ENCODE measurements around the gene TMEM38B. TPM values are rescaled to one million over a fixed set of nuclear protein-coding genes. Genes with fewer than 3 reads are reported as not detected.

TMEM38B gene
- total and polyA plus RNA-seq, 2 of the 8 experiments (the other 6 are each of a cell fraction or from before 2014, with no cell fraction given) = 10.6 to 12.4 TPM

DNA sequence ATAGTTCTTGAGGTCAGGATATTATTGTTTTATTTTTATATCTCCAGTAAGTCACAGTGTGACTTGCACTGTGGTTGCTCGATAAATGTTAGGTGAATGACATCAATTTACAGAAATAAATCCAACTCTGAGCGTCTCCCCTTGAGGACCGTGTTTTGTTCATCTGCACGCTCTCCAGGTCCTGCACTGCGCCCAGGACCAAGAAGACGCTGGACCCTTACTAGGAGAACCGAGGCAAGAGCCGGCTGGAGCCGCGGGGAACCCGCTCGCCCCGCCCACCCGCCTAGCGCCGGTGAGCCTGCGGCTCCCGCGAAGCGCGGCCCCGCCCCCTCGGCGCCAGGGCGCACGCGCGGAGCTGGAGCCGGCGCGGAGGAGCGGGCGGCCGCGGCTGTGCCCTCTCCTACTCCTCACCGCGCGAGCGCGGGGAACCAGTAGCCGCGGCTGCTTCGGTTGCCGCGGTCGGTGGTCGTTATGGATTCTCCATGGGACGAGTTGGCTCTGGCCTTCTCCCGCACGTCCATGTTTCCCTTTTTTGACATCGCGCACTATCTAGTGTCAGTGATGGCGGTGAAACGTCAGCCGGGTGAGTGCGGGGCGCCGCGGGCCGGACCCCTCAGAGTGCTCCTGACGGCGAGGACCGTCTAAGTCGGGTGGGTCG lies at the start of gene TMEM38B (continued):
- TF ChIP-seq, protein P1, sequence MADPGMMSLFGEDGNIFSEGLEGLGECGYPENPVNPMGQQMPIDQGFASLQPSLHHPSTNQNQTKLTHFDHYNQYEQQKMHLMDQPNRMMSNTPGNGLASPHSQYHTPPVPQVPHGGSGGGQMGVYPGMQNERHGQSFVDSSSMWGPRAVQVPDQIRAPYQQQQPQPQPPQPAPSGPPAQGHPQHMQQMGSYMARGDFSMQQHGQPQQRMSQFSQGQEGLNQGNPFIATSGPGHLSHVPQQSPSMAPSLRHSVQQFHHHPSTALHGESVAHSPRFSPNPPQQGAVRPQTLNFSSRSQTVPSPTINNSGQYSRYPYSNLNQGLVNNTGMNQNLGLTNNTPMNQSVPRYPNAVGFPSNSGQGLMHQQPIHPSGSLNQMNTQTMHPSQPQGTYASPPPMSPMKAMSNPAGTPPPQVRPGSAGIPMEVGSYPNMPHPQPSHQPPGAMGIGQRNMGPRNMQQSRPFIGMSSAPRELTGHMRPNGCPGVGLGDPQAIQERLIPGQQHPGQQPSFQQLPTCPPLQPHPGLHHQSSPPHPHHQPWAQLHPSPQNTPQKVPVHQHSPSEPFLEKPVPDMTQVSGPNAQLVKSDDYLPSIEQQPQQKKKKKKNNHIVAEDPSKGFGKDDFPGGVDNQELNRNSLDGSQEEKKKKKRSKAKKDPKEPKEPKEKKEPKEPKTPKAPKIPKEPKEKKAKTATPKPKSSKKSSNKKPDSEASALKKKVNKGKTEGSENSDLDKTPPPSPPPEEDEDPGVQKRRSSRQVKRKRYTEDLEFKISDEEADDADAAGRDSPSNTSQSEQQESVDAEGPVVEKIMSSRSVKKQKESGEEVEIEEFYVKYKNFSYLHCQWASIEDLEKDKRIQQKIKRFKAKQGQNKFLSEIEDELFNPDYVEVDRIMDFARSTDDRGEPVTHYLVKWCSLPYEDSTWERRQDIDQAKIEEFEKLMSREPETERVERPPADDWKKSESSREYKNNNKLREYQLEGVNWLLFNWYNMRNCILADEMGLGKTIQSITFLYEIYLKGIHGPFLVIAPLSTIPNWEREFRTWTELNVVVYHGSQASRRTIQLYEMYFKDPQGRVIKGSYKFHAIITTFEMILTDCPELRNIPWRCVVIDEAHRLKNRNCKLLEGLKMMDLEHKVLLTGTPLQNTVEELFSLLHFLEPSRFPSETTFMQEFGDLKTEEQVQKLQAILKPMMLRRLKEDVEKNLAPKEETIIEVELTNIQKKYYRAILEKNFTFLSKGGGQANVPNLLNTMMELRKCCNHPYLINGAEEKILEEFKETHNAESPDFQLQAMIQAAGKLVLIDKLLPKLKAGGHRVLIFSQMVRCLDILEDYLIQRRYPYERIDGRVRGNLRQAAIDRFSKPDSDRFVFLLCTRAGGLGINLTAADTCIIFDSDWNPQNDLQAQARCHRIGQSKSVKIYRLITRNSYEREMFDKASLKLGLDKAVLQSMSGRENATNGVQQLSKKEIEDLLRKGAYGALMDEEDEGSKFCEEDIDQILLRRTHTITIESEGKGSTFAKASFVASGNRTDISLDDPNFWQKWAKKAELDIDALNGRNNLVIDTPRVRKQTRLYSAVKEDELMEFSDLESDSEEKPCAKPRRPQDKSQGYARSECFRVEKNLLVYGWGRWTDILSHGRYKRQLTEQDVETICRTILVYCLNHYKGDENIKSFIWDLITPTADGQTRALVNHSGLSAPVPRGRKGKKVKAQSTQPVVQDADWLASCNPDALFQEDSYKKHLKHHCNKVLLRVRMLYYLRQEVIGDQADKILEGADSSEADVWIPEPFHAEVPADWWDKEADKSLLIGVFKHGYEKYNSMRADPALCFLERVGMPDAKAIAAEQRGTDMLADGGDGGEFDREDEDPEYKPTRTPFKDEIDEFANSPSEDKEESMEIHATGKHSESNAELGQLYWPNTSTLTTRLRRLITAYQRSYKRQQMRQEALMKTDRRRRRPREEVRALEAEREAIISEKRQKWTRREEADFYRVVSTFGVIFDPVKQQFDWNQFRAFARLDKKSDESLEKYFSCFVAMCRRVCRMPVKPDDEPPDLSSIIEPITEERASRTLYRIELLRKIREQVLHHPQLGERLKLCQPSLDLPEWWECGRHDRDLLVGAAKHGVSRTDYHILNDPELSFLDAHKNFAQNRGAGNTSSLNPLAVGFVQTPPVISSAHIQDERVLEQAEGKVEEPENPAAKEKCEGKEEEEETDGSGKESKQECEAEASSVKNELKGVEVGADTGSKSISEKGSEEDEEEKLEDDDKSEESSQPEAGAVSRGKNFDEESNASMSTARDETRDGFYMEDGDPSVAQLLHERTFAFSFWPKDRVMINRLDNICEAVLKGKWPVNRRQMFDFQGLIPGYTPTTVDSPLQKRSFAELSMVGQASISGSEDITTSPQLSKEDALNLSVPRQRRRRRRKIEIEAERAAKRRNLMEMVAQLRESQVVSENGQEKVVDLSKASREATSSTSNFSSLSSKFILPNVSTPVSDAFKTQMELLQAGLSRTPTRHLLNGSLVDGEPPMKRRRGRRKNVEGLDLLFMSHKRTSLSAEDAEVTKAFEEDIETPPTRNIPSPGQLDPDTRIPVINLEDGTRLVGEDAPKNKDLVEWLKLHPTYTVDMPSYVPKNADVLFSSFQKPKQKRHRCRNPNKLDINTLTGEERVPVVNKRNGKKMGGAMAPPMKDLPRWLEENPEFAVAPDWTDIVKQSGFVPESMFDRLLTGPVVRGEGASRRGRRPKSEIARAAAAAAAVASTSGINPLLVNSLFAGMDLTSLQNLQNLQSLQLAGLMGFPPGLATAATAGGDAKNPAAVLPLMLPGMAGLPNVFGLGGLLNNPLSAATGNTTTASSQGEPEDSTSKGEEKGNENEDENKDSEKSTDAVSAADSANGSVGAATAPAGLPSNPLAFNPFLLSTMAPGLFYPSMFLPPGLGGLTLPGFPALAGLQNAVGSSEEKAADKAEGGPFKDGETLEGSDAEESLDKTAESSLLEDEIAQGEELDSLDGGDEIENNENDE (IDR thresholded peaks at IDR 0.05; ENCODE audit: insufficient replicate concordance, low read length) = no peak
- TF ChIP-seq GABPA (IDR thresholded peaks at IDR 0.05; ENCODE audit: borderline replicate concordance, insufficient read depth, low read length) (no peak), POLR2AphosphoS5 (IDR thresholded peaks at IDR 0.05; ENCODE audit: low read depth, low read length) (peak; percentile 48; the same call in 1 of the 2 replicates), RAD21 (IDR thresholded peaks at IDR 0.05 in 1 of 2, conservative IDR thresholded peaks at IDR 0.05 in 1 of 2; ENCODE audit: low read depth in 2 of 2, low read length in 2 of 2) (no peak), ZNF274 (IDR thresholded peaks at IDR 0.05; ENCODE audit: borderline replicate concordance, extremely low read depth, low read length) (no peak), SIX5 (IDR thresholded peaks at IDR 0.05; ENCODE audit: low read depth, low read length) (no peak), YY1 (IDR thresholded peaks at IDR 0.05; ENCODE audit: low read depth, low read length) (no peak), TAF7 (optimal IDR thresholded peaks at IDR 0.05; ENCODE audit: borderline replicate concordance, low read depth, low read length) (peak; percentile 53), SP2 (IDR thresholded peaks at IDR 0.05; ENCODE audit: low read length) (no peak)
- TF ChIP-seq, protein P2, sequence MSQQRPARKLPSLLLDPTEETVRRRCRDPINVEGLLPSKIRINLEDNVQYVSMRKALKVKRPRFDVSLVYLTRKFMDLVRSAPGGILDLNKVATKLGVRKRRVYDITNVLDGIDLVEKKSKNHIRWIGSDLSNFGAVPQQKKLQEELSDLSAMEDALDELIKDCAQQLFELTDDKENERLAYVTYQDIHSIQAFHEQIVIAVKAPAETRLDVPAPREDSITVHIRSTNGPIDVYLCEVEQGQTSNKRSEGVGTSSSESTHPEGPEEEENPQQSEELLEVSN (IDR thresholded peaks at IDR 0.05) = no peak
